GM13977 (cell line): ENCODE data around the gene ITIH4.

Source experiments
- DNase-seq: peaks from one replicate; pipeline ENCODE4 v3.0.0; 2012; ENCODE audit warnings: low spot score
- CTCF ChIP-seq: IDR thresholded peaks from 2 replicates; pipeline ENCODE4 v1.5.1; 2012; ENCODE audit warnings: mild to moderate bottlenecking, control low read depth; ENCODE audit not compliant: insufficient read depth; ENCODE audit errors: extremely low read depth, missing control alignments
- in situ Hi-C: fragments of 300-500 bp; cut with MboI; formaldehyde crosslinking; loops from one replicate; pipeline ENCODE4 v1.12.0; 2022; ENCODE audit warnings: low sequenced_read_pairs, low pct_unique_long_range_greater_than_20kb, mixed read lengths, inconsistent platforms; ENCODE audit not compliant: unreplicated experiment

ITIH4 gene

GRCh38 chr3:52845691-52846431 lies 15.4 kb upstream of the ITIH4 start:
- DNase-seq: no peak
- in situ Hi-C loops: no loop called here
- TF ChIP-seq CTCF: peak; percentile 26

GRCh38 chr3:52845157-52845556 lies 14.7 kb upstream of the ITIH4 start:
- in situ Hi-C loops: no loop called here
- no peak for DNase-seq

GRCh38 chr3:52844290-52844975 lies 14.0 kb upstream of the ITIH4 start:
- in situ Hi-C loops: no loop called here
- TF ChIP-seq CTCF: no peak
- no peak for DNase-seq

More at GRCh38 chr3:52845157-52845556, 14.7 kb upstream of the ITIH4 start:
- no peak for TF ChIP-seq CTCF

GRCh38 chr3:52843881-52844280 lies 13.4 kb upstream of the ITIH4 start:
- in situ Hi-C loops: no loop called here
- no peak for TF ChIP-seq CTCF

GRCh38 chr3:52843108-52843865 lies 12.8 kb upstream of the ITIH4 start:
- in situ Hi-C loops: no loop called here

More at GRCh38 chr3:52843881-52844280, 13.4 kb upstream of the ITIH4 start:
- DNase-seq: no peak

More at GRCh38 chr3:52843108-52843865, 12.8 kb upstream of the ITIH4 start:
- DNase-seq: no peak
- no peak for TF ChIP-seq CTCF
